Panc1 (cell line): ENCODE data around the gene CPLX3. TPM values are rescaled to one million over a fixed set of nuclear protein-coding genes. Genes with fewer than 3 reads are reported as not detected.

Experiments used
- ATAC-seq: fragments of 200-7000 bp; cut with Tn5 transposase; 2 replicates; pipeline ENCODE4 v1.9.1; 2020; ENCODE audit warnings: mild to moderate bottlenecking, moderate library complexity
- BruUV-seq: library from RNA; stranded (reverse); fragments of 400-500 nt; replicated peaks from 2 replicates; lab custom pipeline; 2021; lab: Mats Ljungman, UMichigan
- CTCF ChIA-PET: fragments of 300-600 bp; sonication (Branson Sonifier 250); formaldehyde crosslinking; loops from one replicate; lab custom pipeline; 2022; ENCODE audit warnings: antibody characterized with exemption; lab: Charles Lee
- POLR2A ChIA-PET: fragments of 300-600 bp; sonication (Branson Sonifier 250); formaldehyde crosslinking; loops from one replicate; lab custom pipeline; 2022; ENCODE audit warnings: antibody characterized with exemption; lab: Charles Lee
- DNase-seq: peaks from one replicate; pipeline ENCODE4 v3.0.0-alpha.2; 2010; ENCODE audit warnings: low read depth, low spot score
- H3K27ac ChIP-seq: 2 replicates; pipeline ENCODE4 v1.5.1; 2011; ENCODE audit warnings: mild to moderate bottlenecking, low read length, inconsistent platforms
- H3K27me3 ChIP-seq: fragments of 200-500 bp; sonication (Bioruptor generic); 2 replicates; pipeline ENCODE4 v1.6.0; 2014; ENCODE audit warnings: low read length, inconsistent platforms; ENCODE audit not compliant: control insufficient read depth, insufficient read depth
- H3K36me3 ChIP-seq: fragments of 200-500 bp; sonication (Bioruptor generic); 2 replicates; pipeline ENCODE4 v1.5.1; 2014; ENCODE audit warnings: inconsistent platforms, mild to moderate bottlenecking, low read length, moderate library complexity; ENCODE audit not compliant: control insufficient read depth, insufficient read depth
- H3K4me1 ChIP-seq: 2 replicates; pipeline ENCODE4 v1.5.1; 2011; ENCODE audit warnings: inconsistent platforms, mild to moderate bottlenecking, low read length, moderate library complexity; ENCODE audit not compliant: control insufficient read depth, insufficient read depth
- H3K4me3 ChIP-seq, 2 experiments: 2 replicates each; pipeline ENCODE4 v1.5.1; 2011 to 2012; ENCODE audit warnings: low read depth in 2 of 2, low read length in 2 of 2, mild to moderate bottlenecking in 2 of 2, inconsistent platforms in 1 of 2, moderate library complexity in 1 of 2
- H3K9me3 ChIP-seq: fragments of 200-500 bp; sonication (Bioruptor generic); 2 replicates; pipeline ENCODE4 v1.5.1; 2014; ENCODE audit warnings: low read depth, mild to moderate bottlenecking, inconsistent platforms, low read length, moderate library complexity; ENCODE audit not compliant: control insufficient read depth, insufficient read depth
- CTCF ChIP-seq: fragments of 450-650 bp; IDR thresholded peaks from 2 replicates; pipeline ENCODE4 v1.5.1; 2017; ENCODE audit warnings: mild to moderate bottlenecking
- POLR2AphosphoS5 ChIP-seq: IDR thresholded peaks from 2 replicates; pipeline ENCODE4 v1.6.1; 2012; ENCODE audit warnings: mild to moderate bottlenecking, low read depth, low read length, moderate library complexity
- REST ChIP-seq, 2 experiments: IDR thresholded peaks; 2 replicates each; pipeline ENCODE4 v1.6.1; 2011 to 2012; ENCODE audit warnings: low read depth in 2 of 2, control low read depth in 1 of 2, low read length in 1 of 2, mild to moderate bottlenecking in 1 of 2, moderate library complexity in 1 of 2; ENCODE audit not compliant: insufficient read depth in 1 of 2
- SIN3A ChIP-seq: IDR thresholded peaks from 2 replicates; pipeline ENCODE4 v1.6.1; 2012; ENCODE audit warnings: low read depth, mild to moderate bottlenecking, low read length, moderate library complexity, borderline replicate concordance; ENCODE audit not compliant: insufficient read depth
- TCF7L2 ChIP-seq: IDR thresholded peaks from 2 replicates; pipeline ENCODE4 v1.6.1; 2011; ENCODE audit warnings: mild to moderate bottlenecking, low read depth, low read length, inconsistent platforms
- in situ Hi-C: cut with HindIII; loops from 2 replicates; pipeline ENCODE4 v1.10.0; 2016; ENCODE audit warnings: low sequenced_read_pairs, low pct_unique_long_range_greater_than_20kb
- intact Hi-C: fragments of 100-400 bp; cut with micrococcal nuclease; formaldehyde crosslinking; loops from one replicate; pipeline ENCODE4 v1.10.0; 2022; ENCODE audit not compliant: unreplicated experiment
- total RNA-seq: library from RNA; stranded (reverse); gene quantifications from one replicate; pipeline ENCODE4 v1.2.1, GENCODE V29; 2021; ENCODE audit not compliant: unreplicated experiment

CPLX3 gene
- total RNA-seq, 1 experiment from 2014 or later: not detected

- peaks cover 3% of the 10 kb centered on the region; the same call in 1 of the 2 replicates for H3K36me3 ChIP-seq
- intact Hi-C loops: no loop called here
- no TSS peak for BruUV-seq
- ATAC-seq (no peak), DNase-seq (no peak)
- H3K4me3 ChIP-seq: no peak overlapping the region
- ChIA-PET POLR2A (interaction anchor here (0.6 kb wide), 1 partner anchor 257 kb away, joined by 12 read pairs; no protein-coding TSS in a partner anchor), CTCF (interaction anchor here (0.9 to 1.8 kb wide), 4 partner anchors 9 to 115 kb away, joined by 4 to 14 read pairs (median 7); no protein-coding TSS in a partner anchor)
- no peak for TF ChIP-seq REST (IDR thresholded peaks at IDR 0.05; ENCODE audit: insufficient read depth in 1 of 2, low read depth in 2 of 2, low read length in 1 of 2)
- TF ChIP-seq POLR2AphosphoS5: no peak
- no peak for TF ChIP-seq SIN3A
- no peak for TF ChIP-seq TCF7L2
- no peak for TF ChIP-seq CTCF
- no peak overlapping the region for H3K27ac ChIP-seq
- in situ Hi-C loops: no loop called here
- no peaks in the 10 kb centered on the region for H3K27me3 ChIP-seq
- no peaks in the 10 kb centered on the region for H3K9me3 ChIP-seq
- H3K4me1 ChIP-seq: peaks cover 59% of the 10 kb centered on the region
Measured at GRCh38 chr15:74786551-74787165, 39.8 kb upstream of the CPLX3 start.

GRCh38 chr15:74787251-74788041, 39.0 kb upstream of the CPLX3 start:
- ChIA-PET CTCF (interaction anchor here (0.5 to 1.8 kb wide), 7 partner anchors 9 to 1057 kb away, joined by 3 to 14 read pairs (median 4); no protein-coding TSS in a partner anchor), POLR2A (interaction anchor here (0.6 kb wide), 1 partner anchor 92 kb away, joined by 11 read pairs; no protein-coding TSS in a partner anchor)
- Histone ChIP-seq H3K4me3 (no peak overlapping the region), H3K4me1 (peaks cover 60% of the 10 kb centered on the region), H3K27me3 (no peaks in the 10 kb centered on the region), H3K9me3 (no peaks in the 10 kb centered on the region), H3K27ac (no peak overlapping the region), H3K36me3 (peaks cover 3% of the 10 kb centered on the region; the same call in 1 of the 2 replicates)
- DNase-seq: peak; percentile 24
- peak; percentile 87 for TF ChIP-seq CTCF
- TF ChIP-seq REST (IDR thresholded peaks at IDR 0.05; ENCODE audit: insufficient read depth in 1 of 2, low read depth in 2 of 2, low read length in 1 of 2): no peak
- no TSS peak for BruUV-seq
- peak; percentile 87 for ATAC-seq
- in situ Hi-C loops: no loop called here
- intact Hi-C loops: no loop called here
